Left ventricle myocardium inferior (tissue), 1 donor: ENCODE data around the gene PRR23A. TPM values are rescaled to one million over a fixed set of nuclear protein-coding genes. Genes with fewer than 3 reads are reported as not detected.
"Not testable (repeated sequence)": the region's sequence is repeated elsewhere in the genome, so short reads cannot be mapped to it uniquely, and the experiment has no call there.

ENCODE experiments used
- DNase-seq: peaks from one replicate; pipeline ENCODE4 v3.0.0-alpha.2; 2020
- H3K27ac ChIP-seq: fragments of 200-600 bp; replicated peaks from 2 replicates; pipeline ENCODE4 v1.8.0; 2021
- H3K27me3 ChIP-seq: fragments of 200-600 bp; 2 replicates; pipeline ENCODE4 v1.8.0; 2021; ENCODE audit warnings: low read depth
- H3K36me3 ChIP-seq: fragments of 200-600 bp; 2 replicates; pipeline ENCODE4 v1.8.0; 2021
- H3K4me1 ChIP-seq: fragments of 200-600 bp; 2 replicates; pipeline ENCODE4 v1.8.0; 2021
- H3K4me3 ChIP-seq: fragments of 200-600 bp; 2 replicates; pipeline ENCODE4 v1.8.0; 2021; ENCODE audit warnings: mild to moderate bottlenecking, moderate library complexity
- H3K9me3 ChIP-seq: fragments of 200-600 bp; replicated peaks from 2 replicates; pipeline ENCODE4 v1.8.0; 2021
- CTCF ChIP-seq: fragments of 200-600 bp; IDR thresholded peaks from 2 replicates; pipeline ENCODE4 v1.8.0; 2021; ENCODE audit warnings: antibody characterized with exemption, mild to moderate bottlenecking, borderline replicate concordance
- intact Hi-C: fragments of 100-400 bp; cut with micrococcal nuclease; formaldehyde crosslinking; loops from one replicate; pipeline ENCODE4 v1.11.0; 2022
- total RNA-seq: library from RNA; stranded (reverse); fragmentation: NEBNext Ultra II Directional; extraction: Animal tissue kit (Norgen Biotek cat#: 25700); gene quantifications from one replicate; pipeline ENCODE4 v1.2.1, GENCODE V29; 2021
- donor health status: DM: no; HTN: yes; CAD: no; lungs with severe emphysema.

The PRR23A gene
- total RNA-seq, 1 donor from 2014 or later: not detected

DNA sequence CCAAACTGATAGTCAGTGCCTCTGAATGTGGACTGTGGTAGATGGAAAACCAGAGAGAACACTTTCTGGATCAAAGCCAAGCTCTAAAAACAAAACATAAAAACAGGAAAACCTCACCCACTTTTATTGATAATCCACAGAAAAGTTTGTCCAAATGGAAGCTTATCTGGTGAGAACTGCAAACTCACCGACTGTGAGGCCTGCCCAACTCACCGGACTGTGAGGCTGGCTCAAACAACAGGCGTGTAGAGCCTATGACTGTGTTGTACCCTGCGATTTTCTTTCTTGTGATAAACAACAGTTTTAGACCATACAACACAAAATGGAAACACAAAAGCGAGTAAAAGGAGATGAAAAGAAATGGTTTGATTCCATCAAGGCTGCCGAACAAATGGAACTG, 31.4 kb upstream of the PRR23A start:
- Histone ChIP-seq H3K27me3 (peaks cover 20% of the 10 kb centered on the region), H3K36me3 (no peaks in the 10 kb centered on the region), H3K4me1 (no peaks in the 10 kb centered on the region), H3K9me3 (peaks cover under 1% of the 10 kb centered on the region), H3K4me3 (no peak overlapping the region), H3K27ac (no peak overlapping the region)
- intact Hi-C loops: no loop called here
- DNase-seq: no peak
- TF ChIP-seq CTCF: no peak

- intact Hi-C loops: no loop called here
- no peak for TF ChIP-seq CTCF
- Histone ChIP-seq H3K27ac (no peak overlapping the region), H3K9me3 (peaks cover 40% of the 10 kb centered on the region), H3K4me1 (no peaks in the 10 kb centered on the region), H3K4me3 (no peak overlapping the region), H3K27me3 (no peaks in the 10 kb centered on the region), H3K36me3 (no peaks in the 10 kb centered on the region)
- no peak for DNase-seq
Measured at GRCh38 chr3:139032326-139033002, 26.4 kb upstream of the PRR23A start.

DNA sequence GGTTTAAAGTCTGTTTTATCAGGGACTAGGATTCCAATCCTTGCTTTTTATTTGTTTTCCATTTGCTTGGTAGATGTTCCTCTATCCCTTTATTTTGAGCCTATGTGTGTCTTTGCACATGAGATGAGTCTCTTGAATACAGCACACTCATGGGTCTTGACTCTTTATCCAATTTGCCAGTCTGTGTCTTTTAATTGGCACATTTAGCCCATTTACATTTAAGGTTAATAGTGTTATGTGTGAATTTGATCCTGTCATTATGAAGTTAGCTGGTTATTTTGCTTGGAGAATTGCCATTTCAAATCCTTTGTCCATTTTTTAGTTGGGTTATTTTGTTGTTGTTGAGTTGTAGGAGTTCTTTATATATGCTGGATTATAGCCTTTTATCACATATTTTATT, 24.5 kb upstream of the PRR23A start:
- H3K27me3 ChIP-seq, DNase-seq, intact Hi-C loops, H3K4me3 ChIP-seq, H3K36me3 ChIP-seq, H3K27ac ChIP-seq, H3K4me1 ChIP-seq: not testable (repeated sequence)
- peaks cover 44% of the 10 kb centered on the region for H3K9me3 ChIP-seq

- DNase-seq: no peak
- peaks cover 15% of the 10 kb centered on the region for H3K27me3 ChIP-seq
- H3K27ac ChIP-seq: no peak overlapping the region
- H3K4me3 ChIP-seq: no peak overlapping the region
- H3K4me1 ChIP-seq: no peaks in the 10 kb centered on the region
- H3K36me3 ChIP-seq: no peaks in the 10 kb centered on the region
- peaks cover 33% of the 10 kb centered on the region for H3K9me3 ChIP-seq
- intact Hi-C loops: no loop called here
- no peak for TF ChIP-seq CTCF
Measured at GRCh38 chr3:139024968-139025367, 18.9 kb upstream of the PRR23A start.

DNA sequence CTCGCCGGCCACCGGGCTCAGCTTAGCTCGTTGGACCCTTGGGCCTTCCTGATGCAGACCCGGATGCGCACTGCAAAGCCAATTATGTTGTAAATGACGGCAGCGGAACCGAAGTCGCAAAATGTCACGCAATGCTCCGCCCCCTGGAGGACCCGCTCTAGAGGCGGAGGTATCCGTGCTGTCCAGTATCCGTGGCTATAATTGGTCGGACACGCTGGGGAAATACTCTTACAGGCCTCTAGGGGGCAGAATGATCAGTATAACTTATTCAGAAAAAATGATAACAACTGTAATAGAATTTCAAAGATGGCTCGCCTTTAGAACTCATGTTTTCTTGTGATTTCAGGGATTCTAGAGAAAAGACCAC, 14.8 kb upstream of the PRR23A start, which contains the start of gene PRR23B:
PRR23B (minus strand) TSS at position 59 of the 367 bp plus-strand sequence. CDS start 265 bp downstream, outside the sequence.
- Histone ChIP-seq H3K9me3 (peaks cover 16% of the 10 kb centered on the region), H3K27ac (no peak within 1 kb of the TSS), H3K27me3 (peaks cover 26% of the 10 kb centered on the region), H3K4me3 (no peak within 1 kb of the TSS), H3K4me1 (no peaks in the 10 kb centered on the region), H3K36me3 (no peaks in the 10 kb centered on the region)
- no peak for TF ChIP-seq CTCF
- no peak for DNase-seq
- intact Hi-C loops: no loop called here

- H3K27ac ChIP-seq: no peak overlapping the region
- no peaks in the 10 kb centered on the region for H3K36me3 ChIP-seq
- peaks cover 29% of the 10 kb centered on the region for H3K27me3 ChIP-seq
- no peak for TF ChIP-seq CTCF
- intact Hi-C loops: no loop called here
- H3K4me3 ChIP-seq: no peak overlapping the region
- no peaks in the 10 kb centered on the region for H3K4me1 ChIP-seq
- no peak for DNase-seq
- H3K9me3 ChIP-seq: peaks cover 16% of the 10 kb centered on the region
Measured at GRCh38 chr3:139020036-139020867, 14.2 kb upstream of the PRR23A start.
